Ascending aorta (tissue), 2 donors: ENCODE results near the gene PRKCG. TPM values are rescaled to one million over a fixed set of nuclear protein-coding genes. Genes with fewer than 3 reads are reported as not detected.

ENCODE experiments used
- DNase-seq, 2 donors: peaks; one replicate each; pipeline ENCODE4 v3.0.0-alpha.2; 2019; ENCODE audit warnings: low spot score in 2 of 2
- H3K27ac ChIP-seq, 2 donors: fragments of 200-600 bp; sonication (generic); one replicate each; pipeline ENCODE4 v1.5.1; 2016 to 2017; ENCODE audit warnings: mild to moderate bottlenecking in 1 of 2
- H3K27me3 ChIP-seq: fragments of 200-600 bp; sonication (generic); one replicate; pipeline ENCODE4 v1.5.1; 2017
- H3K36me3 ChIP-seq, 2 donors: fragments of 200-600 bp; sonication (generic); one replicate each; pipeline ENCODE4 v1.5.1; 2016
- H3K4me1 ChIP-seq, 2 donors: fragments of 200-600 bp; sonication (generic); one replicate each; pipeline ENCODE4 v1.5.1; 2016 to 2017; ENCODE audit warnings: mild to moderate bottlenecking in 1 of 2
- H3K4me3 ChIP-seq, 2 donors: fragments of 200-600 bp; sonication (generic); one replicate each; pipeline ENCODE4 v1.5.1; 2016 to 2017; ENCODE audit warnings: mild to moderate bottlenecking in 1 of 2
- H3K9me3 ChIP-seq, 2 donors: fragments of 200-600 bp; sonication (generic); one replicate each; pipeline ENCODE4 v1.5.1; 2016
- intact Hi-C: fragments of 100-400 bp; cut with DNase I; formaldehyde crosslinking; loops from one replicate; pipeline ENCODE4 v1.15.1; 2023
- total RNA-seq: library from RNA; depleted of rRNA; stranded (reverse); fragments of >200 nt; gene quantifications from one replicate; pipeline ENCODE4 v1.1.0, GENCODE V29; 2016
- TF ChIP-seq, protein P1 (sequence below), 3 experiments: fragments of 200-600 bp in 2 of 3; fragments of 450-650 bp in 1 of 3; sonication (generic) in 2 of 3; IDR thresholded peaks; one replicate each; pipeline ENCODE4 v1.5.1; 2016 to 2019; ENCODE audit warnings: antibody characterized with exemption in 3 of 3, mild to moderate bottlenecking in 1 of 3, moderate library complexity in 1 of 3

PRKCG gene
- total RNA-seq, 1 donor from 2014 or later: not detected

DNA sequence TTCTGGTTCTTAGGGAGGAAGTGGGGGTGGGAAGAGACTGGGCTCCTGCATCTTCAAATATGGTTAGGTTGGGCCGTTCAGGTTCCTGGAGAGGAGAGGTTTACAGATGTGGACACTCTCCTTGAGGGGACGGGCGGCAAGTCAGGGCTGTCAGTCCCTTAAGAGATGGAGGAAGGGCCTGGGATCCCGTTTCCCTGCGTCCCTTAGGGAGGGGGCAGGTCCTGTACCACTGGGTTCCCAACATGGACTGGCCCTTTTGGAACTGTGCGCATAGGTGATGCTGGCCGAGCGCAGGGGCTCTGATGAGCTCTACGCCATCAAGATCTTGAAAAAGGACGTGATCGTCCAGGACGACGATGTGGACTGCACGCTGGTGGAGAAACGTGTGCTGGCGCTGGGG, 16.2 kb downstream of the PRKCG start:
- Histone ChIP-seq H3K9me3 (no peaks in the 10 kb centered on the region), H3K27ac (no peak overlapping the region), H3K36me3 (no peaks in the 10 kb centered on the region), H3K4me1 (no peaks in the 10 kb centered on the region), H3K27me3 (no peaks in the 10 kb centered on the region), H3K4me3 (no peak overlapping the region)
- DNase-seq: no peak
- TF ChIP-seq, protein P1, sequence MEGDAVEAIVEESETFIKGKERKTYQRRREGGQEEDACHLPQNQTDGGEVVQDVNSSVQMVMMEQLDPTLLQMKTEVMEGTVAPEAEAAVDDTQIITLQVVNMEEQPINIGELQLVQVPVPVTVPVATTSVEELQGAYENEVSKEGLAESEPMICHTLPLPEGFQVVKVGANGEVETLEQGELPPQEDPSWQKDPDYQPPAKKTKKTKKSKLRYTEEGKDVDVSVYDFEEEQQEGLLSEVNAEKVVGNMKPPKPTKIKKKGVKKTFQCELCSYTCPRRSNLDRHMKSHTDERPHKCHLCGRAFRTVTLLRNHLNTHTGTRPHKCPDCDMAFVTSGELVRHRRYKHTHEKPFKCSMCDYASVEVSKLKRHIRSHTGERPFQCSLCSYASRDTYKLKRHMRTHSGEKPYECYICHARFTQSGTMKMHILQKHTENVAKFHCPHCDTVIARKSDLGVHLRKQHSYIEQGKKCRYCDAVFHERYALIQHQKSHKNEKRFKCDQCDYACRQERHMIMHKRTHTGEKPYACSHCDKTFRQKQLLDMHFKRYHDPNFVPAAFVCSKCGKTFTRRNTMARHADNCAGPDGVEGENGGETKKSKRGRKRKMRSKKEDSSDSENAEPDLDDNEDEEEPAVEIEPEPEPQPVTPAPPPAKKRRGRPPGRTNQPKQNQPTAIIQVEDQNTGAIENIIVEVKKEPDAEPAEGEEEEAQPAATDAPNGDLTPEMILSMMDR (IDR thresholded peaks at IDR 0.05): no peak
- intact Hi-C loops: no loop called here

DNA sequence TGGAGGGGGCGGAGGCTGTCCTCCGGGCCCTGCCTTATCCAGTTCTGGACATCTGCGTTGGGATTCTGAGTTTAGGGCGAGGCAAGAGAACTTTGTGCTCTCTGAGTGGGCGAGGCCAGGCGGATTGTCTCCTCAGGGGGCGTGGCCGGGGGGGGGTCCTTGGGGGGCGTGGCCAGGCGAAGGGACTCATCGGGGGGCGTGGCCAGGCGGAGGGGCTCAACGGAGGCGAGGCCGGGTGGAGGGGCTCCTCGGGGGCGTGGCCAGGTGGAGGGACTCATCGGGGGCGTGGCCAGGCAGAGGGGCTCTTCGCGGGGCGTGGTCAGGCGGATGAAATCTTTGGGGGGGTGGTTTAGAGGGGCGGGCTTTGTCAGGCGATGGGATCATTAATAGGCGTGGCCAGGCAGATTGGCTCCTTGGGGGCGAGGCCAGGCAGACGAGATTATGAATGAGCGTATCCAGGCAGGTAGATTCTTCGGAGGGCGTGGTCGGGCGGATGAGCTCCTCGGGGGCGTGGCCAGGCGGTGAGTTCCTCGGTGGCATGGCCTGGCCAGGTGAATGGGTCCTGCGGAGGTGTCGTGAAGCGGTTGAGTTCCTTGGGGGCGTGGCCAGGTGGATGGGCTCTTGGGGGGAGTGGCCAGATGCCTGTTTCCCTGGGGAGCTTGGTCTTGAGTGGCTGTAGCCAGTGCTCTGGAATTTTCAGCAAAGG, 16.8 kb downstream of the PRKCG start:
- Histone ChIP-seq H3K27ac (no peak overlapping the region), H3K27me3 (no peaks in the 10 kb centered on the region), H3K9me3 (no peaks in the 10 kb centered on the region), H3K4me3 (no peak overlapping the region), H3K36me3 (no peaks in the 10 kb centered on the region), H3K4me1 (no peaks in the 10 kb centered on the region)
- no peak for DNase-seq
- TF ChIP-seq, protein P1 (IDR thresholded peaks at IDR 0.05): no peak
- intact Hi-C loops: no loop called here

DNA sequence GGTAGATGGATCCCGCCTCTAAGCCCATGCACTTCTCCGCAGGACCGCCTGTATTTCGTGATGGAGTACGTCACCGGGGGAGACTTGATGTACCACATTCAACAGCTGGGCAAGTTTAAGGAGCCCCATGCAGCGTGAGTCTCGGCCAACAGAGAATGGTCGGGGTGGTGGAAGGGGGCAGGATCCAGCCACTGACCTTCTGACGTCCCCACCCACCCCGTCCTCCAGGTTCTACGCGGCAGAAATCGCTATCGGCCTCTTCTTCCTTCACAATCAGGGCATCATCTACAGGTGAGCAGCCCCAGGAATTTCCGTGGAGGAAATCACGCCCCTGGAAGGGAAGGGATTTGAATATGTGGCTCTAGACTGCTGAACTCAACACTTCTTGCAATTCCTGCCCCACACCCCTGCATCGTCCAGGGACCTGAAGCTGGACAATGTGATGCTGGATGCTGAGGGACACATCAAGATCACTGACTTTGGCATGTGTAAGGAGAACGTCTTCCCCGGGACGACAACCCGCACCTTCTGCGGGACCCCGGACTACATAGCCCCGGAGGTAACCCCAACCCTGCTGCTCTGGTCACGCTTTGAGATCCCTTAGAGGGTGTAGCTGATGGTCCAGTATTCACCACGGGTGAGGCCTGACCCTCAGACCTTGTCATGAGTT, 18.3 kb downstream of the PRKCG start:
- intact Hi-C loops: no loop called here
- TF ChIP-seq, protein P1 (IDR thresholded peaks at IDR 0.05): no peak
- no peak overlapping the region for H3K27ac ChIP-seq
- DNase-seq: no peak
- no peaks in the 10 kb centered on the region for H3K4me1 ChIP-seq
- H3K9me3 ChIP-seq: no peaks in the 10 kb centered on the region
- H3K27me3 ChIP-seq: no peaks in the 10 kb centered on the region
- no peaks in the 10 kb centered on the region for H3K36me3 ChIP-seq
- H3K4me3 ChIP-seq: no peak overlapping the region

DNA sequence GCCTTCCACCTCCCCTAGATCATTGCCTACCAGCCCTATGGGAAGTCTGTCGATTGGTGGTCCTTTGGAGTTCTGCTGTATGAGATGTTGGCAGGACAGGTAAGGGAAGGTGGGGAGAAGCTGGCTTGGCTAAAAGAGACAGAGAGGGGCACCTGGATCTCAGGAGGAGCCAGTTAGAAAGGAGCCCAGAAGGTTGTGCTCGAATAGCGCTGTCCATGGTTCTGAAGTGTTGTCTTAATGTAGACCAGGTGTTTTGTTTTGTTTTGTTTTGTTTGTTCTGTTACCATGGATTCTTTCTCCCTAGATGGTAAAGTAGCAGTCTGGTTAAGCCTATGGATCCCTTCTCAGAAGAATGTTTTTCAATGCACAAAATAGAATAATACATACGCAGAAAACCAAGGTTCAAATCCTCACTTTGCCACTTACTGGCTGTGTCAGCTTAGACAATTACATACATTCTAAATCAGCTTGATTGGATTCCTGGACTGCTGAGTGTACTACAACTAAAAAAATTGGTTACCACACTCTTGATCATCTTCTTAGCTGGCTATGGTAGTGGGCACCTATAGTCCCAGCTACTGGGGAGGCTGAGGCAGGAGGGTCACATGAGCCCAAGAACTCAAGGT, 21.2 kb downstream of the PRKCG start:
- intact Hi-C loops: no loop called here
- no peaks in the 10 kb centered on the region for H3K4me1 ChIP-seq
- no peak overlapping the region for H3K27ac ChIP-seq
- H3K9me3 ChIP-seq: no peaks in the 10 kb centered on the region
- H3K36me3 ChIP-seq: no peaks in the 10 kb centered on the region
- TF ChIP-seq, protein P1 (IDR thresholded peaks at IDR 0.05): no peak
- no peak overlapping the region for H3K4me3 ChIP-seq
- H3K27me3 ChIP-seq: no peaks in the 10 kb centered on the region
- no peak for DNase-seq

DNA sequence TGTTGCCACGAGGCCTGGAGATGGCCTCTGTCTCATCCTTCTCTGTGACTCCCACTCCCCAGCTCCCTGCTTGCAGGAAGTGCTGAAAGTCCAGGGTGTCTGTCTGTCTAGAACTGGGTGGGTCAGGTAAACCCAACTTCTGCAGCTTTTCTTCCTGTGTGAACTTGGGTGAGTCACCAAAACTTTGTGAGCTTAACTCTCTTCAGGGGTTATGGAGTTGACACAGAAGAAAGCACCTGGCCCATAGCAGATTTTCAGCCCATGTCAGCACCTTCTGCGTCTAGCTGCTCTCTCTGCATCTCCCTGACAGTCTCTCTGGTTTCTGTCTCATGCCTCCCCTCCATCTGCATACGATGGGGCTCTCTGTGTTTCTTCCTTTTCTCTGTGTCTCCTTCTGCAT, 22.9 kb downstream of the PRKCG start:
- no peak for DNase-seq
- Histone ChIP-seq H3K27me3 (peaks cover 5% of the 10 kb centered on the region), H3K4me1 (peaks cover 0 to 3% of the 10 kb centered on the region in 2 donors), H3K9me3 (no peaks in the 10 kb centered on the region), H3K36me3 (no peaks in the 10 kb centered on the region), H3K27ac (no peak overlapping the region), H3K4me3 (no peak overlapping the region)
- intact Hi-C loops: no loop called here
- TF ChIP-seq, protein P1 (IDR thresholded peaks at IDR 0.05): no peak
